ENCODE measurements around the gene STK4.
"Not testable (repeated sequence)": the region's sequence is repeated elsewhere in the genome, so short reads cannot be mapped to it uniquely, and the experiment has no call there.

The STK4 gene

GRCh38 chr20:44983093-44983674 is 16.9 kb downstream of the STK4 start:
- no peak for DNase-seq (ENCODE audit: low read depth in 2 of 2)

DNA sequence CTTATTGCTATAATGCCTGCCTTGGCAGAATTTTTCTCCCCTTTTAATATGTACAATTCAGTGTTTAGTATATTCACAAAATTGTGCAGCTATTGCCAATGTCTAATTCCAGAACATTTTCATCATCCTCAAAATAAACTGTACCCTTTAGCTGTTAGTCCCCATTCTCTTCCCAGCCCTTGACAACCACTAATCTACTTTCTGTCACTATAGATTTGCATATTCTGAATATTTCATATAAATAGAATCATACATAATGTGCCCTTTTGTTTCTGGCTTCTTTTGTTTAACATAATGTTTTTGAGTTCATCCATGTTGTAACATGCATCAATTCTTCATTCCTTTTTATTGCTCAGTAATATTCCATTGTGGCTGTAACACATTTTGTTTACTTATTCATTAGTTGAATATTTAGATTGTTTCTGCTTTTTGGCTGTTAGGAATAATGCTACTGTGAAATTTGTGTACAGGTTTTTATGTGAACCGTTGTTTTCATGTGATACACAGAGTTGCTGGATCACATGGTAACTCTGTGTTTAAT is 22.4 kb downstream of the STK4 start:
- no peak for DNase-seq (ENCODE audit: low read depth in 2 of 2)

- DNase-seq (ENCODE audit: low read depth in 2 of 2): peak; percentile 50 to 59
These were observed 24.1 kb downstream of the STK4 start for GRCh38 chr20:44990425-44990824.

DNA sequence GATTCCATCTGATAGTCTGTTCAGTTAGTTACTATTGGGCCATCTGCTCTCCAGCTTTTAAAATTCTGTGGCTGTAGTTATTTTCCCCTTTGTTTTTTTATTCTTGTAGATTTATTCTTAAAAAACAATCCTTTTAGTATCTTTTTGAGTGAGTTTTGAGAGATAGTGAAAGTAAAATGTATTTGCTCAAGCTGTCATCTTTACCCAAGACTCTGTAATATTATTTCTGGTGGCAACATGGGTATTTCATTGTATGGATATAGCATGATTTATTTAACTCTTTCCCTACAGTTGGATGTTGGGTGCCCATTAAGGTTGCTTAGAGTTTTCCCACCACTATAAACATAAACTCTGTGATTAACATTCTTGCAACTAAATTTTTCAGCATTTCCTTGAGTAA is 24.6 kb downstream of the STK4 start:
- DNase-seq (ENCODE audit: low read depth in 2 of 2): no peak

GRCh38 chr20:44993343-44993742 is 27.0 kb downstream of the STK4 start:
- no peak for DNase-seq (ENCODE audit: low read depth in 2 of 2)

- no peak for DNase-seq (ENCODE audit: low read depth in 2 of 2)
These were observed 30.9 kb downstream of the STK4 start for GRCh38 chr20:44997171-44997570.

GRCh38 chr20:44997668-44998067 is 31.4 kb downstream of the STK4 start:
- no peak for DNase-seq (ENCODE audit: low read depth in 2 of 2)

DNA sequence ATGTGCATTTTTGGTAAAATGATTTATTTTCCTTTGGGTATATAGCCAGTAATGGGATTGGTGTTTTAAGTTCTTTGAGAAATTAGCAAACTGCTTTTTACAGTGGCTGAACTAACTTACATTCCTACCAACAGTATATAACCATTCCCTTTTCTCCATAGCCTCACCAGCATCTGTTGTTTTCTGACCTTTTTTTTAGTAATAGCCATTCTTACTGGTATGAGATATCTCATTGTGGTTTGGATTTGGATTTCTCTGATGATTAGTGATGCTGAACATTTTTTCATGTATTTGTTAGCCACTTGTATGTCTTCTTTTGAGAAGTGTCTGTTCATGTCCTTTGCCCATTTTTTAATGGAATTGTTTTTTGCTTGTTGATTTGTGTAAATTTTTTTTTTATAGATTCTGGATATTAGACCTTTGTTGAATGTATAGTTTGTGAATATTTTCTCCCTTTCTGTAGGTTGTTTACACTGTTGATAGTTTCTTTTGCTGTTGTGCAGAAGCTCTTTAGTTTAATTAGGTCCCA is 42.3 kb downstream of the STK4 start:
- no peak for DNase-seq (ENCODE audit: low read depth in 2 of 2)

DNA sequence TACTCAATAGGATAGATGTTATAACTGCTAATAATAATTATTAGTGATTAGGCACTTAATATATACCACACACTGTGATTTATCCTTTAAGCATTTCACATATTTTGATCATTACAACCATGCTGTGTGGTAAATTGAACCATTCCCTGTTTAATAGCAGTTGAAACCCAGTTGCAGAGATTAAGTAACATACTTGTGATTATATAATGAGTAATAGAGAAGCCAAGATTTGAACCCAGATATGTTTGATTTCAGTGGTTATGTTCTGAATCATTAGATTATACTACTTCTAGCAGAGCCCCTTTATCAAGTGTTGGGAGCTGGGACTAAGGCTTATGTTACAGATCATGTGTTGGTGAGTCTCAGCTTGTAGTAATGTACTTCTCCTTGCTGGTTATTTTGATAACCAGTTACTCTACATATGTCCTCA is 44.1 kb downstream of the STK4 start:
- DNase-seq (ENCODE audit: low read depth in 2 of 2): no peak

- DNase-seq (ENCODE audit: low read depth in 2 of 2): no peak
These were observed 44.8 kb downstream of the STK4 start for GRCh38 chr20:45011108-45011526.

DNA sequence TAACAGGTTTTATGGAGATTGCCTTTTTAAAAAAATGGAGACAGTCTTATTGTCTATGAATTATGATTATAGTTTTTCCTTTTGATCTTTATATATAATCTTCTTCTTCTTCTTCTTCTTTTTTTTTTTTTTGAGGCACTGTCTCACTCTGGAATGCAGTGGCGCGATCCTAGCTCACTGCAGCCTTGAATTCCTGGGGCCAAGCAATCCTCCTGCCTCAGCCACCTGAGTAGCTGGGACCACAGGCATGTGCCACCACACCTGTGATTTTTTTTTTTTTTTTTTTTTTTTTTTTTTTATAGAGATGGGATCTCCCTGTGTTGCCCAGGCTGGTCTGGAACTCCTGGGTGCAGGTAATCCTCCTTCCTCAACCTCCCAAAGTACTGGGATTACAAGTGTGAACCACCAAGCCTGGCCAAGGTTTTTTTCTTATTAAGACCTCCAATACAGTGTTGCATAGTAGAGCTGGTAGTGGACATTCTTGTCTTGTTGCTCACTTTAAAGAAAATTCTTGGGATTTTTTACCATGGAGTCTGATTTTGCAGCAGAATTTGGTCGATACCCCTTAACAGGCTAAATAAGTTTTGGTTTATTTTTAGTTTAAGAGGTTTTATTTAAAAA is 46.5 kb downstream of the STK4 start:
- no peak for DNase-seq (ENCODE audit: low read depth in 2 of 2)

- DNase-seq (ENCODE audit: low read depth in 2 of 2): not testable (repeated sequence)
These were observed 47.8 kb downstream of the STK4 start for GRCh38 chr20:45014131-45014530.

DNA sequence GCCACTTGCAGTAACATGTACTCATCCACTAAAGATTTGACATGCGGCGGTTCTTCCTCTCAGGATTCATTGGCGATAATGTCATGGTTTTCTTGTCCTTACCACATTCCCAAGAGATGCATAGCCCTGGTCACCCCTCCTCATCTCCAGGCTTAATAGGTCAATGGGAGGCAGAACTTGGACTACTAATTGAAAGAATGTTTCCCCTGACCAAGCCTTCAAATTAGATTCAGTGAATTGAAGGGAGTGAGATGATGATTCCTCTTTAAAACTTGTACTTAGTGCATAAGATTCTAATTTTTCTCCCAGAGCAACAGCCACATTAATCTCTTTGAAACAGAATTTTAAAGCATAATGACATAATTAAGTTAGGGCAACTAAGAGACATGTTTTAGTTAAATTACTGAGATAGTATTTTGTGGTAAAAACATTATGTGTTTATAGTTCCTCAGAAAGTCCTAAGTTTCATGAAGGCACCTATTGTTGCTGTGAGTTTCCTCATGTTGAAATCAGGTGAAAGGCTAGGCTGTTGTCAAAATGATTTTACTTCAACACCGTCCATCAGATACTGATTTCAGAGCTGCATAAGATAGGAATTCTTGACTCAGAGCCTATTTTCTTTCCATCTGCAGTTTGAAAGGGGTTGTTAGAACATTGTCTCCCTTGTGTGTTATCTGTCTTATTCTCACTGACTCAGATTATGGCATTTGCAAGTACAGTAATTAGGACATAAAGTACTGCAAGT is 48.5 kb downstream of the STK4 start:
- no peak for DNase-seq (ENCODE audit: low read depth in 2 of 2)

DNA sequence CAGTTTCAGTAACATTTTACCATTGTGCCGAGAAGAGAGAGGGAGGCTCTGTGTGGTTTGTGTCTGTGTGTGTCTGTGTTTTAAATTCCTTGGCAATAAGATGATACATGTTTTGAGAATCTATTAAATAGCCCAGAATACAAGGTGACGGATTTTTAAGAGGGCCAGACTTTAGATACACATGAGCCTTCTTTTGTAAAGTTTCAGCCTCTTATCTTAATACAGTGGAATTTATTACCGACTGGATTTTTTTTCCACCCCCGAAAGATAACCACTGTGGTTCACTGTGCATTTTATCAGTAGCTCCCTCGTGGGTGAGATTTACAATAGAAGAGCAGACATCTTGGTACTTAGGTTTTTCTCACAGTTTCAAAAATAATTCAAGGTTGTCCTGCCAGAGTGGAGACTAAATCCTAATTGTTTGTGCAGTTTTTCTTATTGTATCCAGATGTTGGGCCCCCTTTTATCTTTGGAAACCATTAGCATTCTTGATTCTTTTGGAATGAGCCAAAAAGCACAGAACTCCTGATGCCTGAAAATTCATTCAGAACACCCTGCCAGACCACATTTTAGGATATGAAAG is 49.9 kb downstream of the STK4 start:
- DNase-seq (ENCODE audit: low read depth in 2 of 2): no peak

DNA sequence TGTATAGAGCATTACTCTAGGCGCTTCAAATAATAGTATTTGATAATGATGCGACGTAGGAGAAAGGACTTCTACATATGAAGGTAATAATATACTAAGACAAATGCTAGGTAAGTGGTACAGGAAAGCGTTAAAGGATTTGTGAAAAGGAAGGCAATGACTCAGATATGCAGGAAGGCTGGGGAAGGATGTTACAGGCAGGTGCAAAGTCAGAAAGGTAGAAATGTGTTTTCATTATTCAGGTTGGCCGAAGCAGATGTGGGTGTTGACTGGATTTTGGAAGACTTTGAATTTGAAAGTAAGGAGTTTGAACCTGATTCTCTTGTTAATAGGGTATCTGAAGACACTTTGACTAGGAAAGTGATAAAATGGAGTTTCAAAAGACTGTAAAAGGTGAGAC is 51.0 kb downstream of the STK4 start:
- DNase-seq (ENCODE audit: low read depth in 2 of 2): no peak

DNA sequence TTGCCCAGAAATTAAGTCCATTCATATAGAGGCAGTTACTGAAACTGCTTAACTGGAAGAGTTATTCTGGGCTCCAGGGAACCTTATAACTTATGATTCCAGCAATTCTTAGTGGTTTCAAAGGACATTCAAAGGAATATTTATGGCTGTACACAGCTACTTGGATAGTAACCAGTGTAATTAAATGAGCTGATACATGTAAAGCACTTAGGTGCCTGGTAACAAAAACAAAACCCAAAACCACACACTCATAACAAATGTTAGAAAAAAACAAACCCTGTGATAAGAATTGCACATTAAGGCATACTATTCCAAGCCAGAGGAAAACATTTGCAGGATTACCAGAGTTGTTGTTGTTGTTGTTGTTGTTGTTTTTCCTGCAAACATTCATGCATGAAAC is 51.5 kb downstream of the STK4 start:
- no peak for DNase-seq (ENCODE audit: low read depth in 2 of 2)

DNA sequence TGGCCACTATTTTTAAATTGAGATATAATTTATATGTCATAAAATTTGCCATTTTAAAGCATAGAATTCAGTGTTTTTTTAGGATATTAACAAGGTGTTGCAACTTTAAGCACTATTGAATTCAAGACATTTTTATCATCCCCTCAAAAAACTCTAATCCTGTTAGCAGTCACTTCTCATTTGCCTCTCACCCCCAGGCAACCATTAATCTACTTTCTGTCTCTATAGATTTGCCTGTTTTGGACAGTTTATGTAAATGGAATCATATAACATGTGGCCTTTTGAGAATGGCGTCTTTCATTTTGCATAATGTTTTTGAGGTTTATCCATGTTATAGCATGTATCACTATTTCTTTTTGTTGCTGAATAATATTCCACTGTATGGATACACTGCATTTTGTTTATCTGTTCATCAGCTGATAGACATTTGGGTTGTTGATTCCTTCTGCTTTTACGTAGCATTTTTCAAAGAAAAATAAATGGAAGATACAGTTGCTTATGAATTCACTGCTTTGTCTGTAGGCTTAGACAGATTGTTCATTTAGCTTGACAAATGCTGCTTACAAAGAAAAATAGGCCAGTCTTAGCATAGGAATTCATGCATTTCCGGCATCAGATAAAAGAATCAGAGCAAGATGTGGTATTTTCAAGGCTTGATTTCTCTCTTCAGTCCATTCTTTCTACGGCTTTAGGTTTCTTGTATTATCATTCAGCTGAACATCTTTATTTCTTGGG is 52.9 kb downstream of the STK4 start:
- DNase-seq (ENCODE audit: low read depth in 2 of 2): no peak

- no peak for DNase-seq (ENCODE audit: low read depth in 2 of 2)
These were observed 53.4 kb downstream of the STK4 start for GRCh38 chr20:45019762-45020123.

GRCh38 chr20:45020236-45020886 is 54.0 kb downstream of the STK4 start:
- DNase-seq (ENCODE audit: low read depth in 2 of 2): no peak

- DNase-seq (ENCODE audit: low read depth in 2 of 2): no peak
These were observed 55.3 kb downstream of the STK4 start for GRCh38 chr20:45021631-45022030.

GRCh38 chr20:45023140-45023539 is 56.8 kb downstream of the STK4 start:
- DNase-seq (ENCODE audit: low read depth in 2 of 2): not testable (repeated sequence)

Measured in stimulated activated CD8-positive, alpha-beta memory T cell treated with anti-CD3 and anti-CD28 coated beads, Interleukin-15, amount 100 ng/mL, for 48 hours (primary cell).